GM15510 (cell line): Measurements from ENCODE around the gene TMEM167B.

Experiments
- POLR2A ChIP-seq: IDR thresholded peaks from 3 replicates; pipeline ENCODE4 v1.6.1; 2011; ENCODE audit warnings: borderline replicate concordance; ENCODE audit not compliant: insufficient read length; ENCODE audit errors: extremely low read depth

Gene TMEM167B

DNA sequence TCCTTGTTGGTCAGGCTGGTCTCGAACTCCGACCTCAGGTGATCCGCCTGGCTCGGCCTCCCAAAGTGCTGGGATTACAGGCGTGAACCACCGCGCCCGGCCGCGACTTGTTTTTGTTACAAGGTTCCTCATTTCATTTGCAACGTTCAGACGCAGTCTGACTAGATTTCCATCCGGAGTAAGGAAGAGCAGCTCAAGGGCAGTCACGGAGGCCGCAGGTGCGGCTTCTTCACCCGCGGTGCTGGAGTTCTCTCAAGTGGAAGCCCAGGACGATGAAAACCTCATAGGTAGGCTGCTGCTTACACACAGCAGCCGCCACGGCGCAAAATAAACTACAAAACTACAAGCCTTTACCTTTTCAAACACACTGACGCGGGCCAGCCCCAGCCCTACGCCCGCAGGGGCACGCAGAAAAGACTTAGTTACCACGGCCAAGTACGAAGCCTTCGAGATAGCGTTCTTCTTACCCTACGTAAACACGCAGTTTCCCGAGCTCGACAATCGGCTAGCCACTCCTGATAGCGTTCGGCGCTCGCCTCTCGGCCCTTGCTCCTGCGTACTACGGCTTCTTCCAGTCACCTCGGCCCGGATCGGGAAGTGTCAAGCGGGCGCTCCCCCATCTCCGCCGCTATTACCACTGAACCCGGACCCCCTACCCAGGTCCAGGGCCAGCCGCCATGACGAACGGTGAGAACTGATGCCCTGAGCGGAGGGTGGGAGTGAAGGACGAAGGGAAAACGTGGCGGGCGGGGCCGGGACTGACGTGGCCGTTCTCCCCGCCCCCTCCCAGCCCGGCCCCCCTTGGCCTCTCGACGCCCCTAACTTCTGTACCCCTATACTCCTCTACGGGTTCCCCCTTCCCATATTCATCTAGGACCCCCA is at the start of gene TMEM167B:
Gene TMEM167B, plus strand, starts transcription at position 569 of the 882 bp plus-strand sequence. Its CDS starts 109 bp downstream, at position 678.
- TF ChIP-seq POLR2A = peak; percentile 57

- TF ChIP-seq POLR2A = peak; percentile 14
These were observed 49.5 kb upstream of the TMEM167B start for GRCh38 chr1:109040989-109041620.

GRCh38 chr1:109041621-109042468 is 48.7 kb upstream of the TMEM167B start, which contains the start of gene WDR47:
Gene WDR47 (minus strand): TSS chr1:109042102. CDS start chr1:109023512, 18,590 bp downstream.
- peak; percentile 98 for TF ChIP-seq POLR2A

GRCh38 chr1:109045595-109045994 is 45.0 kb upstream of the TMEM167B start:
- no peak for TF ChIP-seq POLR2A

- no peak for TF ChIP-seq POLR2A
These were observed 43.9 kb upstream of the TMEM167B start for GRCh38 chr1:109046671-109047070.

GRCh38 chr1:109047339-109047738 is 43.2 kb upstream of the TMEM167B start:
- no peak for TF ChIP-seq POLR2A

DNA sequence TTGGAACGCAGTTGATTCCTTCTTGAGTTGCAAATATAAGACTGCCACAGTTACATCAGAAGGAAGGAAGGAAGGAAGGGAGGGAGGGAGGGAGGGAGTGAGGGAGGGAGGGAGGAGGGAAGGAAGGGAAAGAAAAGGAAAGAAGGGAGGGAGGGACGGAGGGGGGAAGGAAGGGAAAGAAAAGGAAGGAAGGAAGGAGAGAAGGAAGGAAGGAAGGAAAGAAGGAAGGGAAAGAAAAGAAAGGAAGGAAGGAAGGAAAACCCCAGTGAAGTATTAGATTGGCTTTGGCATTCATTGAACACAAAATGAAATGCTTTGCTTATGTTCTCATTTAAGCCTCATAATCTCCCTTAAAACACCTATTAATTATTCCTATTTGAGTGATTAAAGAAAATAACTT is 42.2 kb upstream of the TMEM167B start:
- no peak for TF ChIP-seq POLR2A

- no peak for TF ChIP-seq POLR2A
These were observed 40.2 kb upstream of the TMEM167B start for GRCh38 chr1:109050228-109050995.

- no peak for TF ChIP-seq POLR2A
These were observed 34.5 kb upstream of the TMEM167B start for GRCh38 chr1:109056064-109056463.

DNA sequence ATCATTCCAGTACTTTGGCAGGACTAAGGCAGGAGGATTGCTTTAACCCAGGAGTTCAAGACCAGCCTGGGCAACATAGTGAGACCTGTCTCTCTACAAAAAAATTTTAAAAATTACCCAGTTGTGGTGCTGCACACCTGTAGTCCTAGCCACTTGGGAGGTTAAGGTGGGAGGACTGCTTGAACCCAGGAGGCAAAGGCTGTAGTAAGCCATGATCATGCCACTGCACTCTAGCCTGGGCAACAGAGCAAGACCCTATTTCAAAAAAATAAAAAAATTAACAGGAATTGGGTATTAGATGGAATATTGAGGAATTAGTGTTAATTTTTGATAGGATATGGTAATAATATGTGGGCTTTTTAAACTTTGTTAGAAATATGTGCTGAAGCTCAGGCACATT is 31.5 kb upstream of the TMEM167B start:
- no peak for TF ChIP-seq POLR2A

GRCh38 chr1:109060707-109061106 is 29.9 kb upstream of the TMEM167B start:
- TF ChIP-seq POLR2A = no peak

DNA sequence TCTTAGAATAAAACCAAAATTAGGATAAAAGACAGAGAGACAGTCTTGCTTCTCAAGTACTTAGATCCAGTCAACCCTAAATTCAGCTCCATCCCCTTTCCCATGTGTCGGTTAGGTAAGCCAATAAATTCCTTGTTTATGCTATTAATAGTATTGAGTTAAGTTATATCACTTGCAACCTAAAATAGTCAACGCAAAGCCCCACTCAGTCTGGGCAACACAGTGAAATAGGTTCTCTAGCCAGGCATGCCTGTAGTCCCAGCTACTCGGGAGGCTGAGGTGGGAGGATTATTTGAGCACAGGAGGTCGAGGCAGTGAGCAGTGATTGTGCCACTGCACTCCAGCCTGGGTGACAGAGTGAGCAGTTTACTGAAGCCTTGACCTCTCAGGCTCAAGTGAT is 29.4 kb upstream of the TMEM167B start:
- no peak for TF ChIP-seq POLR2A

DNA sequence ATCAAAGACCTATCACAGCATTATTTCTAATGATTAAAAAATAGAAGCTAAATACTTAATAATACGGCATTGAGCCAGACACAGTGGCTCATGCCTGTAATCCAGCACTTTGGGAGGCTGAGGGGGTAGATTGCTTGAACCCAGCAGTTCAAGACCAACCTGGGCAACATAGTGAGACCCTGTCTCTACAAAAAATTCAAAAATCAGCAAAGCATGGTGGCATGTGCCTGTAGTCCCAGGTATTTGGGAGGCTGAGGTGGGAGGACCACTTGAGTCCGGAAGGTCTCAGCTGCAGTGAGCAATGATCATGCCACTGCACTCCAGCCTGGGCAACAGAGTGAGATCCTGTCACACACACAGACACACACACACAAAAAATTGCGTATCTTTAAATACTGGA is 25.4 kb upstream of the TMEM167B start:
- no peak for TF ChIP-seq POLR2A

DNA sequence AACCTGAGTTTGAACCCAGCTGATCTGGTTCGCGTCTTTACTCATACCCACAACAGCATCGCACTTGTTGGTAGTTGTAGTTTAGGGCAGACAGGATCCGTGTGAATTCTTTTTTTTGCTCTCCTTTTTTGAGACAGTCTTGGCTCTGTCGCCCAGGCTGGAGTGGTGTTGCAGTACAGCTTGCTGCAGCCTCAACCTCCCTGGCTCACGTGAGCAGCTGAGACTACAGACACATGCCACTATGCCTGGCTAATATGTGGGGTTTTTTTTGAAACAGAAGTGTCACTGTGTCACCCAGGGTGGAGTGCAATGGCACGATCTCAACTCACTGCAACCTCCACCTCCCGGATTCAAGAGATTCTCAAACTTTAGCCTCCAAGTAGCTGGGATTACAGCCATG is 22.7 kb upstream of the TMEM167B start:
- TF ChIP-seq POLR2A = no peak

GRCh38 chr1:109069294-109069693 is 21.3 kb upstream of the TMEM167B start:
- no peak for TF ChIP-seq POLR2A
